Endodermal cell (in vitro differentiated cells): ENCODE results near the gene PRUNE2. TPM values are rescaled to one million over a fixed set of nuclear protein-coding genes. Genes with fewer than 3 reads are reported as not detected.
"Not testable (repeated sequence)": the region's sequence is repeated elsewhere in the genome, so short reads cannot be mapped to it uniquely, and the experiment has no call there.

Experiments used
- DNase-seq: peaks from one replicate; pipeline ENCODE4 v3.0.0-alpha.2; 2017
- H3K27ac ChIP-seq: 2 replicates; pipeline ENCODE4 v1.5.1; 2013; ENCODE audit warnings: mild to moderate bottlenecking, low read depth, low read length, moderate library complexity
- H3K27me3 ChIP-seq: 2 replicates; pipeline ENCODE4 v1.6.1; 2013; ENCODE audit warnings: mild to moderate bottlenecking, low read length, moderate library complexity; ENCODE audit not compliant: insufficient read depth, control insufficient read depth, poor library complexity, severe bottlenecking
- H3K36me3 ChIP-seq: 2 replicates; pipeline ENCODE4 v1.7.0; 2013; ENCODE audit warnings: mild to moderate bottlenecking, low read length, moderate library complexity; ENCODE audit not compliant: control insufficient read depth, insufficient read depth
- H3K4me1 ChIP-seq: one replicate; pipeline ENCODE4 v1.7.0; 2013; ENCODE audit warnings: low read length; ENCODE audit not compliant: control insufficient read depth, insufficient read depth
- H3K4me3 ChIP-seq: 2 replicates; pipeline ENCODE4 v1.5.1; 2013; ENCODE audit warnings: mild to moderate bottlenecking, low read length, moderate library complexity
- H3K9ac ChIP-seq: 2 replicates; pipeline ENCODE4 v1.6.1; 2013; ENCODE audit warnings: mild to moderate bottlenecking, low read length, moderate library complexity; ENCODE audit not compliant: poor library complexity, severe bottlenecking; ENCODE audit errors: extremely low read depth
- H3K9me3 ChIP-seq: 2 replicates; pipeline ENCODE4 v1.6.1; 2013; ENCODE audit warnings: mild to moderate bottlenecking, low read length, moderate library complexity; ENCODE audit not compliant: control insufficient read depth
- H3K27ac Mint-ChIP-seq: 2 replicates; pipeline ENCODE4 v1.8.0; 2020; ENCODE audit warnings: mixed read lengths
- H3K27me3 Mint-ChIP-seq: 2 replicates; pipeline ENCODE4 v1.8.0; 2021; ENCODE audit warnings: mild to moderate bottlenecking, mixed read lengths; ENCODE audit not compliant: insufficient read depth
- H3K36me3 Mint-ChIP-seq: 2 replicates; pipeline ENCODE4 v1.8.0; 2020; ENCODE audit warnings: low read depth, mixed read lengths
- H3K4me1 Mint-ChIP-seq: 2 replicates; pipeline ENCODE4 v1.8.0; 2020; ENCODE audit warnings: mixed read lengths
- H3K4me3 Mint-ChIP-seq: 2 replicates; pipeline ENCODE4 v1.8.0; 2020; ENCODE audit warnings: mild to moderate bottlenecking, moderate library complexity, mixed read lengths
- H3K9me3 Mint-ChIP-seq: 2 replicates; pipeline ENCODE4 v1.8.0; 2020; ENCODE audit warnings: mild to moderate bottlenecking, mixed read lengths
- CTCF ChIP-seq: fragments of 200-600 bp; sonication (generic); conservative IDR thresholded peaks from 2 replicates; pipeline ENCODE4 v1.5.0; 2021; ENCODE audit warnings: antibody characterized with exemption, mild to moderate bottlenecking
- WGBS, 2 experiments: methylation state at CpG; one replicate each; pipeline versions ENCODE4 v1.1.5 to v1.1.7; 2013; ENCODE audit warnings: missing lambda C conversion rate in 2 of 2, mixed read lengths in 1 of 2; ENCODE audit not compliant: insufficient coverage in 1 of 2, insufficient read length in 1 of 2; 5-methylcytosine and 5-hydroxymethylcytosine counted together
- total RNA-seq, 2 donors: library from RNA; stranded (reverse); fragmentation: NEBNext Ultra II Directional in 1 of 2; extraction: Animal tissue kit (Norgen Biotek cat#: 25700) in 1 of 2; gene quantifications; 2 replicates in 1 of 2; 3 replicates in 1 of 2; pipeline ENCODE4 v1.2.1, GENCODE V29; 2021

Gene PRUNE2
- total RNA-seq, 2 donors from 2014 or later: 4.1 to 6.8 TPM

- H3K27me3 ChIP-seq: no peaks in the 10 kb centered on the region
- H3K27ac ChIP-seq: no peak overlapping the region
- H3K4me3 ChIP-seq: no peak overlapping the region
- H3K9ac ChIP-seq: no peak overlapping the region
- no peak for TF ChIP-seq CTCF
- 98% methylated on average over 3 of the region's 3 CpGs; no CpG with 5 or more reads in 1 of the 2 experiments for WGBS, 2 experiments
- peaks cover 6% of the 10 kb centered on the region for H3K9me3 Mint-ChIP-seq
- peaks cover 4% of the 10 kb centered on the region for H3K27me3 Mint-ChIP-seq
- no peaks in the 10 kb centered on the region for H3K36me3 ChIP-seq
- DNase-seq: no peak
- no peaks in the 10 kb centered on the region for H3K36me3 Mint-ChIP-seq
- H3K27ac Mint-ChIP-seq: no peak overlapping the region
- no peak overlapping the region for H3K4me3 Mint-ChIP-seq
- peaks cover 23% of the 10 kb centered on the region for H3K9me3 ChIP-seq
- H3K4me1 Mint-ChIP-seq: peaks cover 28% of the 10 kb centered on the region
- H3K4me1 ChIP-seq: peaks cover 5% of the 10 kb centered on the region
These were observed 162.0 kb downstream of the PRUNE2 start for GRCh38 chr9:76743931-76744330.

GRCh38 chr9:76742890-76743289 is 163.0 kb downstream of the PRUNE2 start:
- not testable (repeated sequence) for H3K4me3 Mint-ChIP-seq, H3K4me1 ChIP-seq, H3K9me3 Mint-ChIP-seq, H3K36me3 ChIP-seq, H3K27me3 Mint-ChIP-seq, H3K27ac ChIP-seq, H3K9ac ChIP-seq, H3K27ac Mint-ChIP-seq, DNase-seq, H3K4me3 ChIP-seq, H3K27me3 ChIP-seq, H3K36me3 Mint-ChIP-seq
- 83 to 94% methylated on average over 2 to 4 of the region's 4 CpGs for WGBS, 2 experiments
- H3K4me1 Mint-ChIP-seq: peaks cover 22% of the 10 kb centered on the region
- peaks cover 23% of the 10 kb centered on the region for H3K9me3 ChIP-seq

DNA sequence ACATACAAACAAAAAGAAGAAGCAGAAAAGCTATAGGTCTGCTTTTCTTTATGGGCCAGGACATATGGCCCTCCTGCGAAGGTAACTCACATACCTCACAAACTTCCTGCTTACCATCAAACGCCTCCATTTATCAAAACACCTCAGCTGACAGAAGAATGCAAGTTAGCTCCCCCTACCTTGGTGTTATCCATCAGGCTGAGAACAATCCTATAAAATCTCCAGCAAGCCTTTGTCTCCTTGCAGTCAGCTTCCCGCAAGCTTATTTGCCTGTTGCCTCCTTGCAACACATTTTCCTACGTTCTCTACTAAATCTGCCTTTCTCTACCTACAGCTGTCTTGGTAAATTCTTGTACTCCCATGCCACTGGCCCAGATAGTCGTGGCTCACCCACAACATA is 164.4 kb downstream of the PRUNE2 start:
- Mint-ChIP-seq H3K4me3 (no peak overlapping the region), H3K4me1 (peaks cover 22% of the 10 kb centered on the region), H3K27me3 (peaks cover 12% of the 10 kb centered on the region), H3K36me3 (no peaks in the 10 kb centered on the region), H3K27ac (no peak overlapping the region), H3K9me3 (peaks cover 6% of the 10 kb centered on the region)
- DNase-seq: peak; percentile 58
- H3K36me3 ChIP-seq: no peaks in the 10 kb centered on the region
- H3K27me3 ChIP-seq: peaks cover 5% of the 10 kb centered on the region
- no peak overlapping the region for H3K27ac ChIP-seq
- no peak overlapping the region for H3K9ac ChIP-seq
- H3K9me3 ChIP-seq: peaks cover 23% of the 10 kb centered on the region
- no peak overlapping the region for H3K4me3 ChIP-seq
- WGBS, 2 experiments: 63 to 67% methylated on average over 3 to 5 of the region's 5 CpGs
- peaks cover 5% of the 10 kb centered on the region for H3K4me1 ChIP-seq
- peak; percentile 22 for TF ChIP-seq CTCF

DNA sequence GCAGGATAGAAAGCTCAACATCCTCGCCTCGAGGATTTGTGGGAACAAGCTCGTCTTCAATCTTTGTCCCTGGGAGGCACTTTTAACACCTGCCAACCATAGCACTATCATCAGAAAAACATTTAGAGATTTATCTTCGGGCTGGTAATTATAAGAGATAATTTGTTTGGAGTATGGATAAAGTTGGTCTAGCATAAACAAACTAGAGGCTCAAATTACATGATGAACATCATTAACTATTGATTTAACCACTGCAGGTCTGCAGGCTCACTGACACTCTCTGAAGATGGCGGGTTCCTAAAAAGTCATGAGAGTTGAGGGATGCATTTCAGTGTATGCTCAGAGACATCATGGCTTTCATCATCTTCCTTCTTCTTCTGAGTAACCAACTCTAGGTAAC is 167.5 kb downstream of the PRUNE2 start:
- Mint-ChIP-seq H3K36me3 (no peaks in the 10 kb centered on the region), H3K27ac (no peak overlapping the region), H3K4me3 (no peak overlapping the region), H3K9me3 (peaks cover 6% of the 10 kb centered on the region), H3K27me3 (peaks cover 16% of the 10 kb centered on the region), H3K4me1 (peaks cover 13% of the 10 kb centered on the region)
- DNase-seq: no peak
- WGBS, 2 experiments: 94 to 97% methylated on average over 4 of the region's 5 CpGs
- no peak overlapping the region for H3K27ac ChIP-seq
- peaks cover 5% of the 10 kb centered on the region for H3K27me3 ChIP-seq
- H3K4me1 ChIP-seq: peaks cover 5% of the 10 kb centered on the region
- no peaks in the 10 kb centered on the region for H3K36me3 ChIP-seq
- H3K9ac ChIP-seq: no peak overlapping the region
- H3K9me3 ChIP-seq: peaks cover 10% of the 10 kb centered on the region
- H3K4me3 ChIP-seq: no peak overlapping the region
- no peak for TF ChIP-seq CTCF
